Heart left ventricle (tissue), 16 donors: ENCODE data around the gene GABRB3. TPM values are rescaled to one million over a fixed set of nuclear protein-coding genes. Genes with fewer than 3 reads are reported as not detected.

Source experiments
- ATAC-seq, 4 donors: fragments of 200-7000 bp; cut with Tn5 transposase; one replicate each; pipeline ENCODE4 v1.9.1; 2020 to 2022; ENCODE audit warnings: moderate library complexity in 4 of 4, mild to moderate bottlenecking in 3 of 4, moderate number of reproducible peaks in 1 of 4
- DNase-seq, 5 donors: peaks; one replicate each; pipeline ENCODE4 v3.0.0-alpha.2; 2020
- H3K27ac ChIP-seq, 12 donors: fragments of 200-600 bp; sonication (generic) in 4 of 12; one replicate each; pipeline versions ENCODE4 v1.5.0 to v1.8.0; 2016 to 2022; ENCODE audit warnings: mild to moderate bottlenecking in 2 of 12
- H3K27me3 ChIP-seq, 9 donors: fragments of 200-600 bp; sonication (generic) in 2 of 9; one replicate each; pipeline versions ENCODE4 v1.5.1 to v1.8.0; 2016 to 2022; ENCODE audit warnings: mild to moderate bottlenecking in 3 of 9
- H3K36me3 ChIP-seq, 9 donors: fragments of 200-600 bp; sonication (generic) in 2 of 9; one replicate each; pipeline versions ENCODE4 v1.5.0 to v1.8.0; 2018 to 2022; ENCODE audit warnings: mild to moderate bottlenecking in 2 of 9
- H3K4me1 ChIP-seq, 12 donors: fragments of 200-600 bp; sonication (generic) in 4 of 12; one replicate each; pipeline versions ENCODE4 v1.5.0 to v1.8.0; 2016 to 2022; ENCODE audit warnings: mild to moderate bottlenecking in 3 of 12
- H3K4me3 ChIP-seq, 12 donors: fragments of 200-600 bp; sonication (generic) in 4 of 12; one replicate each; pipeline versions ENCODE4 v1.5.0 to v1.8.0; 2017 to 2022; ENCODE audit warnings: mild to moderate bottlenecking in 9 of 12, moderate library complexity in 4 of 12
- H3K9me3 ChIP-seq, 12 donors: fragments of 200-600 bp; sonication (generic) in 4 of 12; one replicate each; pipeline versions ENCODE4 v1.5.0 to v1.8.0; 2016 to 2022; ENCODE audit warnings: mild to moderate bottlenecking in 1 of 12
- POLR2A ChIP-seq, 2 donors: fragments of 450-650 bp; IDR thresholded peaks; one replicate each; pipeline ENCODE4 v1.6.1; 2017; ENCODE audit warnings: antibody characterized with exemption in 2 of 2, mild to moderate bottlenecking in 2 of 2, moderate library complexity in 2 of 2
- WGBS, 4 donors: extraction: QIAGEN DNeasy Blood & Tissue Kit in 2 of 4; methylation state at CpG; one replicate each; pipeline versions ENCODE4 v1.1.5 to v1.1.7; 2013 to 2018; 5-methylcytosine and 5-hydroxymethylcytosine counted together
- intact Hi-C, 10 donors: fragments of 100-400 bp; cut with DNase I; formaldehyde crosslinking; loops; one replicate each; pipeline versions ENCODE4 v1.11.1 to v1.14.2; 2022
- polyA plus RNA-seq, 2 donors: library from polyadenylated mRNA; stranded (reverse); fragments of 200-250 nt; gene quantifications; one replicate each; pipeline ENCODE4 v1.2.3, GENCODE V29; 2013
- total RNA-seq, 9 donors: library from RNA; depleted of rRNA in 2 of 9; stranded (reverse); fragments of >200 nt in 2 of 9; fragmentation: NEBNext Ultra II Directional in 3 of 9; extraction: Animal tissue kit (Norgen Biotek cat#: 25700) in 3 of 9; gene quantifications; one replicate each; pipeline versions ENCODE4 v1.1.0 to v1.2.4, GENCODE V29; 2016 to 2023
- TF ChIP-seq, protein P1 (sequence below), 12 donors: fragments of 200-600 bp; sonication (generic) in 4 of 12; IDR thresholded peaks; one replicate each; pipeline versions ENCODE4 v1.5.0 to v1.8.0; 2018 to 2022; ENCODE audit warnings: antibody characterized with exemption in 12 of 12, mild to moderate bottlenecking in 5 of 12
- donor health status: ischemic (EF 13 %, LVEDD 7.1; RV severe dilation, severe dysfunction).
- donor health status: healthy with polysubstance abuse.
- donor health status: DM: no; HTN: yes; CAD: no.
- donor health status: DM: no; HTN: no; CAD: no.
- donor health status: ischemic (EF 25% LVEDD 6.9; RV normal size, moderate dysfunction).
- donor health status: ischemic (EF 25% LVEDD 5.7; RV mildly dilated, moderate dysfunction).
- donor health status: healthy.
- donor health status: DM: yes; HTN: yes; CAD: no.
- donor health status: ischemic (EF 35%, LVEDD 5.7; RV mildly dilated, moderate dysfunction).
- donor health status: nonischemic (EF 11% LVEDD 7.7; RV severe dilation, severe dysfunction).
- donor health status: DM: yes; HTN: yes; CAD: no.
- donor health status: PGD.
- donor health status: ischemic (EF 29% LVEDD 5.4; RV normal size, mild dysfunction).
- donor health status: nonischemic (EF 23%, LVEDD 6.1; RV moderate dilation, normal function).

The GABRB3 gene
- total and polyA plus RNA-seq, 11 donors: 0.42 to 4.4 (median 1.7) TPM

DNA sequence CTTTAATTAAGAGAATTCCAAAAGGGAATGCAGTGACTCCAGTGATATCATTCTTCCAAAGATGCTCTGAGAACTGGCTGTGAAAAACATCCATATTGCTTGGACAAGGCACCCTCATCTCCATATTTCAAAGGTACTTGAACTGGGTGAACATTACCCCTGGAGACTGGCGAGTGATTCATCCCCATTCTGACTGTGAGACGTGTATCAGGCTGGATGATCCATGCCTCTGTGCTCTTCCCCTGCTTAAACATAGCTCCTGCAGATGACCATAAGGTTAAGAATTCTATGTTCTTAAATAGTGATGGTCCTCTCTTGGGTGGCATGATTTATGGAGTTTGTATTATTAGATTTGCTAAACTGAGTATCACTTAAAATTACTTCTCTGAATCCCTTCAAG is 137.8 kb downstream of the GABRB3 start:
- Histone ChIP-seq H3K4me1 (no peaks in the 10 kb centered on the region), H3K27me3 (peaks cover 0 to 3% (median 0%) of the 10 kb centered on the region in 9 donors), H3K27ac (no peak overlapping the region), H3K4me3 (no peak overlapping the region), H3K9me3 (no peaks in the 10 kb centered on the region), H3K36me3 (no peaks in the 10 kb centered on the region)
- DNase-seq (no peak), ATAC-seq (no peak)
- TF ChIP-seq, protein P1, sequence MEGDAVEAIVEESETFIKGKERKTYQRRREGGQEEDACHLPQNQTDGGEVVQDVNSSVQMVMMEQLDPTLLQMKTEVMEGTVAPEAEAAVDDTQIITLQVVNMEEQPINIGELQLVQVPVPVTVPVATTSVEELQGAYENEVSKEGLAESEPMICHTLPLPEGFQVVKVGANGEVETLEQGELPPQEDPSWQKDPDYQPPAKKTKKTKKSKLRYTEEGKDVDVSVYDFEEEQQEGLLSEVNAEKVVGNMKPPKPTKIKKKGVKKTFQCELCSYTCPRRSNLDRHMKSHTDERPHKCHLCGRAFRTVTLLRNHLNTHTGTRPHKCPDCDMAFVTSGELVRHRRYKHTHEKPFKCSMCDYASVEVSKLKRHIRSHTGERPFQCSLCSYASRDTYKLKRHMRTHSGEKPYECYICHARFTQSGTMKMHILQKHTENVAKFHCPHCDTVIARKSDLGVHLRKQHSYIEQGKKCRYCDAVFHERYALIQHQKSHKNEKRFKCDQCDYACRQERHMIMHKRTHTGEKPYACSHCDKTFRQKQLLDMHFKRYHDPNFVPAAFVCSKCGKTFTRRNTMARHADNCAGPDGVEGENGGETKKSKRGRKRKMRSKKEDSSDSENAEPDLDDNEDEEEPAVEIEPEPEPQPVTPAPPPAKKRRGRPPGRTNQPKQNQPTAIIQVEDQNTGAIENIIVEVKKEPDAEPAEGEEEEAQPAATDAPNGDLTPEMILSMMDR (IDR thresholded peaks at IDR 0.05): no peak
- TF ChIP-seq POLR2A (IDR thresholded peaks at IDR 0.05): no peak
- intact Hi-C loops: loop anchor here in 1 of 10 donors (5.0 kb wide), 1 partner anchor 48 kb away; no protein-coding TSS in a partner anchor
- 39 to 65% (median 53%) methylated on average over 2 of the region's 2 CpGs for whole genome bisulfite sequencing, 4 donors

- no peak overlapping the region for H3K4me3 ChIP-seq
- intact Hi-C loops: no loop called here
- H3K4me1 ChIP-seq: no peaks in the 10 kb centered on the region
- WGBS, 4 donors: 50 to 71% (median 66%) methylated on average over 5 of the region's 5 CpGs
- peaks cover 0 to 3% (median 0%) of the 10 kb centered on the region in 9 donors for H3K27me3 ChIP-seq
- DNase-seq (no peak), ATAC-seq (no peak)
- no peak overlapping the region for H3K27ac ChIP-seq
- H3K9me3 ChIP-seq: no peaks in the 10 kb centered on the region
- H3K36me3 ChIP-seq: no peaks in the 10 kb centered on the region
- TF ChIP-seq POLR2A (IDR thresholded peaks at IDR 0.05): no peak
- TF ChIP-seq, protein P1 (IDR thresholded peaks at IDR 0.05): no peak
Observed at GRCh38 chr15:26634319-26634718, 138.5 kb downstream of the GABRB3 start.

- Histone ChIP-seq H3K27me3 (peaks cover 0 to 3% (median 0%) of the 10 kb centered on the region in 9 donors), H3K9me3 (peaks cover 0 to 6% (median 0%) of the 10 kb centered on the region in 12 donors), H3K27ac (no peak overlapping the region), H3K4me1 (no peaks in the 10 kb centered on the region), H3K36me3 (no peaks in the 10 kb centered on the region), H3K4me3 (no peak overlapping the region)
- intact Hi-C loops: no loop called here
- ATAC-seq: no peak
- no peak for DNase-seq
- TF ChIP-seq, protein P1 (IDR thresholded peaks at IDR 0.05): no peak
- no peak for TF ChIP-seq POLR2A (IDR thresholded peaks at IDR 0.05)
- WGBS, 4 donors: 57 to 65% (median 58%) methylated on average over 4 of the region's 4 CpGs
Observed at GRCh38 chr15:26632500-26632899, 140.4 kb downstream of the GABRB3 start.

GRCh38 chr15:26631894-26632293 is 141.0 kb downstream of the GABRB3 start:
- H3K27me3 ChIP-seq: peaks cover 0 to 3% (median 0%) of the 10 kb centered on the region in 9 donors
- ATAC-seq: no peak
- 65 to 75% (median 68%) methylated on average over 6 of the region's 6 CpGs for WGBS, 4 donors

More at GRCh38 chr15:26631894-26632293, 141.0 kb downstream of the GABRB3 start:
- no peak overlapping the region for H3K4me3 ChIP-seq
- TF ChIP-seq, protein P1 (IDR thresholded peaks at IDR 0.05): no peak
- no peak for TF ChIP-seq POLR2A (IDR thresholded peaks at IDR 0.05)
- H3K4me1 ChIP-seq: no peaks in the 10 kb centered on the region
- DNase-seq: no peak
- H3K36me3 ChIP-seq: no peaks in the 10 kb centered on the region
- no peak overlapping the region for H3K27ac ChIP-seq
- H3K9me3 ChIP-seq: peaks cover 0 to 12% (median 0%) of the 10 kb centered on the region in 12 donors
- intact Hi-C loops: no loop called here
